Mesothelial cell of epicardium (in vitro differentiated cells): ENCODE data around the gene CHURC1. TPM values are rescaled to one million over a fixed set of nuclear protein-coding genes. Genes with fewer than 3 reads are reported as not detected.

Source experiments
- DNase-seq, 2 experiments: peaks; one replicate each; pipeline ENCODE4 v3.0.0; 2021; ENCODE audit warnings: low spot score in 2 of 2; ENCODE audit not compliant: unreplicated experiment in 2 of 2
- H3K27ac Mint-ChIP-seq: 2 replicates; pipeline ENCODE4 v1.8.0; 2021; ENCODE audit warnings: mixed read lengths
- H3K27me3 Mint-ChIP-seq: 2 replicates; pipeline ENCODE4 v1.8.0; 2021; ENCODE audit warnings: low read depth, mixed read lengths
- H3K36me3 Mint-ChIP-seq: 2 replicates; pipeline ENCODE4 v1.8.0; 2021; ENCODE audit warnings: mixed read lengths
- H3K4me1 Mint-ChIP-seq: 2 replicates; pipeline ENCODE4 v1.8.0; 2021; ENCODE audit warnings: mixed read lengths
- H3K4me3 Mint-ChIP-seq: 2 replicates; pipeline ENCODE4 v1.8.0; 2021; ENCODE audit warnings: mild to moderate bottlenecking, moderate library complexity, mixed read lengths
- H3K9me3 Mint-ChIP-seq: 2 replicates; pipeline ENCODE4 v1.8.0; 2021; ENCODE audit warnings: mixed read lengths
- CTCF ChIP-seq: fragments of 200-600 bp; sonication (generic); IDR thresholded peaks from one replicate; pipeline ENCODE4 v1.5.0; 2021; ENCODE audit warnings: antibody characterized with exemption; ENCODE audit not compliant: unreplicated experiment
- total RNA-seq: library from RNA; stranded (reverse); gene quantifications from 3 replicates; pipeline ENCODE4 v1.2.1, GENCODE V29; 2021

CHURC1 gene
- total RNA-seq, 1 donor from 2014 or later, result 45.8 TPM

GRCh38 chr14:64877846-64878245 is 36.4 kb upstream of the CHURC1 start:
- H3K27ac Mint-ChIP-seq, result no peak overlapping the region
- H3K27me3 Mint-ChIP-seq, result peaks cover 63% of the 10 kb centered on the region
- peaks cover 4% of the 10 kb centered on the region for H3K9me3 Mint-ChIP-seq
- DNase-seq, result no peak
- no peak for TF ChIP-seq CTCF
- no peak overlapping the region for H3K4me3 Mint-ChIP-seq
- H3K4me1 Mint-ChIP-seq, result peaks cover 19% of the 10 kb centered on the region
- H3K36me3 Mint-ChIP-seq, result no peaks in the 10 kb centered on the region

GRCh38 chr14:64878837-64879634 is 35.2 kb upstream of the CHURC1 start:
- Mint-ChIP-seq H3K36me3 (no peaks in the 10 kb centered on the region), H3K27ac (peak overlapping the region; percentile 84), H3K4me1 (peaks cover 19% of the 10 kb centered on the region), H3K4me3 (peak overlapping the region; percentile 80), H3K27me3 (peaks cover 72% of the 10 kb centered on the region), H3K9me3 (no peaks in the 10 kb centered on the region)
- DNase-seq, result peak in 1 of 2 experiments; percentile 48
- no peak for TF ChIP-seq CTCF

DNA sequence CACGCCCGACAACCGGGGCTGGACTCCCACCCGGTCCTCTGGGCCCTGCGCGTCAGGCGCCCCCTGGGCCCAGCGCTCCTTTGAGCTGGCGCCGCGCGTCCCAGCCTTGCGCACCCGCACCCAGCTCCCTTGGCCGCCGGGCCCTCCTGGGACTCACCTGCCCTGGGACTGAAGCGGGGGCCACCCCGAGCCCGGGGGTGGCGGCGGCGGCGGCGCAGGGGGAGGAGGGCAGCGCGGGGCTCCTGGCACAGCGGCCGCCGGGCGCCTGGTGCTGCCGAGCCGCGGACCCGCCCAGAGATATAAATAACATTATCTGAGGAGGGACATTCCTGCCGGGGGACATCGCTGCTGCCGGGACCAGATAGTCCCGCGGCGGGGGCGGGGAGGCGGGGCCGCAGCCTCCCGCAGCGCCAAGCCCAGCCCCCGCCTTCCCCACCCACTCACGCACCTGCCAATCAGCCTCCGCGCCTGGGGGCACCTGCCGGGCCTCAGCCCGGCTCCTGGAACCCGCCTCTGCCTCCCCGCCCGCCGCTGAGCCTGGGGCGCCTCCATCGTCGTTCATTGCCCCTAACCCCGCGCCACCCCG is 34.5 kb upstream of the CHURC1 start, which contains the start of gene SPTB:
Gene SPTB (minus strand): TSS at position 273 of the 586 bp plus-strand sequence. CDS start 56,813 bp downstream, outside the sequence.
- Mint-ChIP-seq H3K36me3 (no peaks in the 10 kb centered on the region), H3K4me1 (peaks cover 18% of the 10 kb centered on the region), H3K27me3 (peaks cover 79% of the 10 kb centered on the region), H3K9me3 (no peaks in the 10 kb centered on the region), H3K27ac (peak within 1 kb of the TSS; percentile 84), H3K4me3 (peak within 1 kb of the TSS; percentile 80)
- no peak for TF ChIP-seq CTCF
- peak; percentile 37 to 71 for DNase-seq

DNA sequence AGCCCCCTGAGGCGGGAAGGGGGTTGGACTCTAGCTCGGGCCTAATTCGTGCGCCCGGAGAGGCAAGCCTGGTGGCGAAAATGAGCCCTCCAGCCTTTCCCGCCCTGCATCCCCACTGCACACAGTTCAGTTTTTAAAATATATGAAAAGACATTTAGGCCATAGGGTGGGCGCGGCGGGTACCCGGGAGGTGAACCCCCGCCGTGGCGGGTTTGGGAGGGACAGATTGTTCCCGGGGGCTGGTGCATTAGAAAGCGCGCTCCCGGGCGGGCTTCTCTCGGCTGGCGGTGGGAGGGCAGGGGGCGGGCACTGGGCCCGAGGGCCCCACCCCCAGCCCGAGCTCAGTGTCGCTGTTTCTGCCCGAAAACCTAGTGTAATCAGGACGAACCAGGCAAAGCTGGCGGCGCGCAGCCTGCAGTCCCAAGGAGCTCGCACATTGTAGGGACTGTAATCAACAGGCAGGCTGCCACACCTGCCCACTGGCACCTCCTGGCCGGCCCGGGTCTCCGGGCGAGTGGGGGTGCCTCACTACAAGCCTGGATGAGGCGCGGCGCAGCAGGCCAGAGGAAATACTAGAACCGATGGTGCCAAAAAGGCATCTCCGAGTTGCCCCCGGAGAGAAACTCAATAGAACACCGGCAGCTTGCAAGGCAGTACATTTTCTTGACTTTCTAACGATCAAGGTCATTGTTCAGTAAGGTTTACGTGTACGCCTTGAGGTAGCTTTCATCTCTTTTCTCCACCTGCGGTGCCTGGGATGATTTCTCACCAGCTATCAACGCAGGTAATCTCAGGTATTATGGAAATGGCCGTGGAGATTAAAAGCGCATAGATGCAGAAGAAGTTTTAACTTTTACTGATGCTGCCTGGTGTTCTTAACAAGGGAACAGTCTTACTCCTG is 33.8 kb upstream of the CHURC1 start:
- H3K27me3 Mint-ChIP-seq, result peaks cover 83% of the 10 kb centered on the region
- H3K4me1 Mint-ChIP-seq, result peaks cover 14% of the 10 kb centered on the region
- H3K9me3 Mint-ChIP-seq, result no peaks in the 10 kb centered on the region
- H3K36me3 Mint-ChIP-seq, result no peaks in the 10 kb centered on the region
- H3K4me3 Mint-ChIP-seq, result peak overlapping the region; percentile 80
- TF ChIP-seq CTCF, result no peak
- peak; percentile 37 to 67 for DNase-seq
- peak overlapping the region; percentile 67 for H3K27ac Mint-ChIP-seq

GRCh38 chr14:64885559-64885958 is 28.7 kb upstream of the CHURC1 start:
- Mint-ChIP-seq H3K9me3 (no peaks in the 10 kb centered on the region), H3K27ac (no peak overlapping the region), H3K36me3 (no peaks in the 10 kb centered on the region), H3K27me3 (peaks cover 61% of the 10 kb centered on the region), H3K4me3 (no peak overlapping the region), H3K4me1 (peaks cover 4% of the 10 kb centered on the region)
- no peak for DNase-seq
- no peak for TF ChIP-seq CTCF
